MM.1S (cell line): ENCODE results near the gene PEX14.

Experiments used
- EZH2phosphoT487 ChIP-seq: fragments of 300-600 bp; sonication (generic); IDR thresholded peaks from 2 replicates; pipeline ENCODE4 v1.6.1; 2018; ENCODE audit warnings: antibody characterized with exemption, low read length
- TF ChIP-seq, protein P1 (sequence below): fragments of 300-600 bp; sonication (generic); IDR thresholded peaks from 2 replicates; pipeline ENCODE4 v1.5.1; 2016; ENCODE audit warnings: antibody characterized with exemption, low read length, mixed read lengths

GRCh38 chr1:10674700-10675609, 200.2 kb downstream of the PEX14 start:
- TF ChIP-seq, protein P1, sequence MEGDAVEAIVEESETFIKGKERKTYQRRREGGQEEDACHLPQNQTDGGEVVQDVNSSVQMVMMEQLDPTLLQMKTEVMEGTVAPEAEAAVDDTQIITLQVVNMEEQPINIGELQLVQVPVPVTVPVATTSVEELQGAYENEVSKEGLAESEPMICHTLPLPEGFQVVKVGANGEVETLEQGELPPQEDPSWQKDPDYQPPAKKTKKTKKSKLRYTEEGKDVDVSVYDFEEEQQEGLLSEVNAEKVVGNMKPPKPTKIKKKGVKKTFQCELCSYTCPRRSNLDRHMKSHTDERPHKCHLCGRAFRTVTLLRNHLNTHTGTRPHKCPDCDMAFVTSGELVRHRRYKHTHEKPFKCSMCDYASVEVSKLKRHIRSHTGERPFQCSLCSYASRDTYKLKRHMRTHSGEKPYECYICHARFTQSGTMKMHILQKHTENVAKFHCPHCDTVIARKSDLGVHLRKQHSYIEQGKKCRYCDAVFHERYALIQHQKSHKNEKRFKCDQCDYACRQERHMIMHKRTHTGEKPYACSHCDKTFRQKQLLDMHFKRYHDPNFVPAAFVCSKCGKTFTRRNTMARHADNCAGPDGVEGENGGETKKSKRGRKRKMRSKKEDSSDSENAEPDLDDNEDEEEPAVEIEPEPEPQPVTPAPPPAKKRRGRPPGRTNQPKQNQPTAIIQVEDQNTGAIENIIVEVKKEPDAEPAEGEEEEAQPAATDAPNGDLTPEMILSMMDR = no peak
- no peak for TF ChIP-seq EZH2phosphoT487
